Mesenteric fat pad (tissue), 1 donor: ENCODE results near the gene RAD51. TPM values are rescaled to one million over a fixed set of nuclear protein-coding genes. Genes with fewer than 3 reads are reported as not detected.
A peak's percentile ranks its signal among the peaks of the same experiment; 100 is the strongest.

Source experiments
- DNase-seq: peaks from one replicate; pipeline ENCODE4 v3.0.0-alpha.2; 2020; ENCODE audit warnings: low spot score
- total RNA-seq: library from RNA; stranded (reverse); fragmentation: NEBNext Ultra II Directional; extraction: Animal tissue kit (Norgen Biotek cat#: 25700); gene quantifications from one replicate; pipeline ENCODE4 v1.2.1, GENCODE V29; 2021
- donor health status: DM: yes; HTN: yes; CAD: no.

The RAD51 gene
- total RNA-seq, 1 donor from 2014 or later = 0.32 TPM

GRCh38 chr15:40722354-40722753, 27.4 kb downstream of the RAD51 start:
- no peak for DNase-seq

DNA sequence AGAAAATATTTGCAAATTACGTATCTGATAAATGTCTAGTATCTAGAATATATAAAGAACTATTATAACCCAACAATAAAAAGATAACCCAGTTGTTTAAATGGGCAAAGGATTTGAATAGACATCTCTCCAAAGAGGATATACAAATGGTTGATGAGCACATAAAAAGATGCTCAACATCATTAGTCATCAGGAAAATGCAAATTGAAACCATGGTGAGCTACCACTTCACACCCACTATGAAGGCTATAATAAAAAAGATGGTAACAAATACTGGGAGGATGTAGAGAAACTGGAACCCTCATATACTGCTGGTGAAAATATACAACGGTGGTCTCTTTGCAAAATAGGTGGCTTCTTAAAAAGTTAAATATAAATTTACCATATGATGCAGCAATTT, 28.0 kb downstream of the RAD51 start:
- DNase-seq = no peak

DNA sequence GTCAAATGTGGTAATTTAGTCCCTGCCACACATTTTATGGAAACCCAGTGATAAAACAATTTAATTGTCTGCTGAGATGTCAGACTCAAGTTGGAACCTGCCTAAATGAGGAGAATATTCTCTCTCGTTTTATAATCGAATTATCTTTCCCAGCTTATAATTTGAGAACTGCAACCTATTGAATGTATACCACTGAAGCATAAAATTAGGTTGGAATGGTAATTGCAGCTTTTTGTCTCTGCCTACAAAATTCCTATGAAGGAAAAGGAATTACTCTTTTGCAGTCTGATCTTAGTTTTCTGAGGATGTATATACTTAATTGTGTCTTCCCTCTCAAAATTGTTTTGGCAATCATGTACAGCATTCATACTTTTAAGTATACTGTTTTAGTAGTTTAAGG, 28.9 kb downstream of the RAD51 start:
- DNase-seq = no peak

- no peak for DNase-seq
Observed at GRCh38 chr15:40731034-40731433, 36.1 kb downstream of the RAD51 start.

DNA sequence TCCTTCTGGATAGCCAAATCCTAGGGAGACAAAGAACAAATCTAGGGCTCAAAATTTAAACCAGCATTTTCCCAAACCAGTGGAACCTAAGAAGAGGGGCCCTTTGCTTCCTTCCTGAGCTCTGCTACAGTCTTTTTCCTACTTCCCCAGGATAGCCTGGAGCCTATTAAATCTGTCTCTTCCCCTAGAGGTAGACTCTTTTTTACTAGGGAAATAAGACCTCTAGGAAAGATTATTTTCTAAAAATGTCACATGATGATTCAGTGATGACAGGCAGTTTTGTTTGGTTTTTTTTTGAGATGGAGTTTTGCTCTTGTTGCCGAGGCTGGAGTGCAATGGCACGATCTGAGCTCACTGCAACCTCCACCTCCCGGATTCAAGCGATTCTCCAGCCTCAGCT, 41.6 kb downstream of the RAD51 start:
- DNase-seq = no peak

DNA sequence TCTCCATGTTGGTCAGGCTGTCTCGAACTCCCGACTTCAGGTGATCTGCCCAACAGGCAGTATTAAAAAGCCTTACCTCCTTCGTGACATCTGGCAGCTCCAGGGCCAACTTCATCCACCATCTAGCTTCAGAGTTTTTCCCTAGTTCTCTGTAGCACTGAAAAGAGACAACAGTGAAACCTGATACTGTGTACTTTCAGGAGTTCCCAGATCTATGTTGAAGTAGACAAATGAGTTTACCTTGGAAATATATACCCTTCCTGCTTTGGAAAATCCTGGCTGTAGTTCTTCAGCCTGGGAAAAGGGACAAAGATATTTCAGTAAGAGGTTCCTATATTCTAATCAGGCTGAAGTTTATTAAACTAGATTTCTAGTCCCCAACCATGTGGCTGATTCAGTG, 42.1 kb downstream of the RAD51 start:
- no peak for DNase-seq

DNA sequence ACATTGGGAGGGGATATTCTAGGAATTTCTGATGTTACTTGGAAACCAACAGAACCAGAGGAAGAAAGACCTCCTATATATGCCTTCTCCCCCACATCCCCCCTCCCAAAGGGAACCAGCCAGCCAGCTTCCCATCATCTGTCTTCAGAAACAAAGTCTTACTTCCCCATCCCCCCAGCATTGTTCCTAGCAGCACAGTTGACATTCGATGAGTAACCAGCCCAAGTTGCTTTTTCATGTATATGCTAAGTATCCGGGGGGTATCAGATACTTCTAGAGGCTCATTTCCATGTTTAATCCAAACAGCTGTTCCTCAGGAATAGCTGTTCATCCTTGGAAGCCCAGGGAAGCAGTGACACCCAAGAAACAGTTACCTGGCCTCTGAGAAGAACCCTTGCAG, 44.1 kb downstream of the RAD51 start:
- DNase-seq = no peak

GRCh38 chr15:40739854-40740253, 44.9 kb downstream of the RAD51 start:
- DNase-seq = no peak

GRCh38 chr15:40743485-40743901, 48.5 kb downstream of the RAD51 start:
- DNase-seq = no peak

DNA sequence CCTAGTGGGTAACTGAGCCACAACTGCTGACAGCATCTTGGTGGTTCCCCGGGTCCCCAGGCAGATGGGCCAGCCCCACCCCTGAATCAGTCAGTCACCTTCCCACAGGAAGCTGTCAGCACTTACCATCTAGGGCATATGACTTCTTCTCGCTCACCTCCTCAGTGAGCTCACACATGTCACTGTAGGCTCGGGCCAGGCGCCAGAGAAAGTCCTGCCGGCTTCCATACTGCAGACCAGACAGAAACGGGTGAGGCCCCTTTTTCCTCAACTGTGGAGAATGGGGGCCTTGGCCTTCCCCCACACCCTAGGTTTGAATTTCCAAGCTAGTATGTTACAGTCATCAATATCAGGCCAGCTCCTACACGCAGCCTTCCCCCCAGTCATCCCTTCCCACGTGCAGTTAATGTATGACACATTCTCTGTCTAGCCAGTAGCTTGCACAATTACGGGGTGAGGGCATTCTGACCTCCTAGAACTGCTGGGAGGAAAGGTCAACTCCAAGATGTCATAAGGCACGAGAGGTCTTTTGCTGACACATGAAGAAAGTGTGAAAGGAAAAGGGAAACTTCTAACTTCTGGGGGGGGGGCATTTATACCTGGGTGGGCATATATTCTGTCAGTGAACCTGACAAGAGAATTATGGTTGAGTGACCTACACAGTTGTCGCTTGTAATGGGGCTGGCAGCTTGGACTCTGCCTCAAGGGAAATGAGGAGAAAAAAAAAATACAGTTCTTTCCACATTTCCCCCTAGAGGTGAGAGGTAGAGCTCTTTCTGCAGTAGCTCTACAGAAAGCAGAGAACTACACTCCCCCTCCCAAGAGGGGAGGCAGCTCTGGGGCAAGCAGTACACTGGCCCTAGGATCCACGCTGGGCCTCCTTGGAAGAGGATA, 49.2 kb downstream of the RAD51 start:
- DNase-seq = no peak

- no peak for DNase-seq
Observed at GRCh38 chr15:40744815-40745152, 49.8 kb downstream of the RAD51 start.

GRCh38 chr15:40746916-40747418, 52.0 kb downstream of the RAD51 start:
- DNase-seq = no peak

- DNase-seq = peak; percentile 51
Observed at GRCh38 chr15:40747685-40748631, 53.0 kb downstream of the RAD51 start.

DNA sequence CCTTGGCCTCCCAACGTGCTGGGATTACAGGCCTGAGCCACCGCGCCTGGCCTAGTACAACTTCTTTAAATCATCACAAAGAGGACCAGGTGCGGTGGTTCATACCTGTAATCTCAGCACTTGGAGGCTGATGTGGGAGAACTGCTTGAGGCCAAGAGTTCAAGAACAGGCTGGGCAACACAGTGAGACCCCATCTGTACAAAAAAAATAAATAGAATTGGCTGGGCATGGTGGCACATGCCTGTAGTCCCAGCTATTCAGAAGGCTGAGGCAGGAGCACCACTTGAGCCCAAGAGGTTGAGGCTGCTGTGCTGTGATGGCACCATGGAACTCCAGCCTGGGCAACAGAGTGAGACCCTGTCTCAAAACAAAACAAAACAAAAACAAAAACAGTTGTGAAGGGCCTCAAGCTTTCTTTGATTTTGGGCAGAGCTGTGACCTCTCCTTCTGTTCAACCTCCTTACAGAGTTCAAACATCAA, 54.2 kb downstream of the RAD51 start:
- no peak for DNase-seq

- no peak for DNase-seq
Observed at GRCh38 chr15:40750885-40751284, 55.9 kb downstream of the RAD51 start.

DNA sequence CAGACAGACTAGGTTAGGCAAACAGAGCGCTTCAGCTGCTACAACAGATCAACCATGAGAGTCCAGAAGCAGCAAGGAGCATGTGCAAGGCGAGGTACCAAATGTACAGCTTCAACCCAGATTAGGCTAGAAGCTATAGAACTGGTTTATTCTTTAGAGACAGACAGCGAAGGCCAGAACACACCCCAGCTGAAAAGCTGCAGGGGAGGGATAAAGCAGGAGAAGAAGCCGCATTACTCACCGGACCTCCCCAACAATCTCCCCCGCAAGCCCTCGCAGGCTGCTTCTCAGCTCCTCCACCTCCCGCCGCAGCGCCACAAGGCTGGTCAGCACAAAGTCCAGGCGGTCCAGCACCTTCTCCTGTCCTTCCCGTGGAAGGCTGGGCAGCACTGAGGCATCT, 56.8 kb downstream of the RAD51 start:
- no peak for DNase-seq

DNA sequence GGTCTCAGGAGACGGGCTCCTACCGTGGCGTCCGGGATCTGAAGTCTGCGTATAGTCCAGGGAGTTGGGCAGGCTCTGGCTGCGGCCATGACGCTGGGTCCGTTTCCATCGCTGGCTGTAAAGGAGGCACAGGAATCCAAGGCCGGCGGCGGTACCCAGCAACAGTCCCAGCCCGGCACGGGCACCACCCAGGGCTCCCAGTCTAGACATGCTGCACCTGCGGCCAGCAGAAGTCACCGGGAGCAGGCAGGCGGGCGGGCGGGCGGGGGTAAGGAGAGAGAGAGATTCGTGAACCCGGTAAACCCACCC, 59.6 kb downstream of the RAD51 start:
- DNase-seq = no peak

DNA sequence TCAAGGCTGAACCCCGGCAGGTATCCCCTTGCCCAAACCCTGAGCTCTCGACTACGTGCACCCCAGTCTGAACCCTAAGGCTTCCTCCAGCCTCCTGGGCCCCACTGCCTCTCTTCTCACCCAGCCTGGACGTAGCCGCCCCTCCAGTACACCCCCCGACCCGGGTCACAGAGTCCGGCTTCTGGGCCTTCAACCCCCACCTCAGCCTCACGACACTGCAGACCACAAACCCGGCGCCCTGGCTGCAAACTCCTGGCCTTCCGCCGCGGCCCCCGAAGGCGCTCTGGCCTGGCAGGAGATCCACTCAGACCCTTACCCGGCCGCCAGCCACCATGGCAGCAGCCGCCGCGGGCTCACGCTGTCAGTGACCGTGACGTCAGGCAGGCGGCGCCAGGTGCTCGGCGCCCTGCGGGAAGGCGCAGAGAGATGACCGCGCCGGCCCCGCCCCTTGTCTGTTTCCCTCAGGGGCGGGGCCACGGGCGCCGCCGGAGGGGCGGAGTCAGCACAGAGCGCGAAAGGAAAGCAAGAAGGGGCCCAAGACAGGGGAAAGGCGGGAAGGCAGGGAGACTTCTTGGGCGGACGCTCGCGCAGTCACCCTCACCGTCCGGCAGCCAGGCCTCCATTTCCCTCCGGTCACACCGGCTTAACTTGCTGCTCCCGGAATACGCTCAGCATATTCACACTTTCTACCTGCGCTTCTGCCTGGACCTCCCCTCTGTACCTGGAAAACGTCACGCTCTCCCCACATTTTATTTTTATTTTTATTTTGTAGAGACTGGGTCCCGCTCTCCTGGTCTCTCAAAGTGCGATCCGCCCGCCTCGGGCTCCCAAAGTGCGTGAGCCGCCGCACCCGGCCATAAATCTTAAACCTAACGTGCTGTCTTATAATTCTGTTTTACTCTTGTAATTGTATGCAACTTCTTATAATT, 60.2 kb downstream of the RAD51 start, which contains the start of gene RMDN3:
RMDN3 (minus strand) TSS at position 372 of the 929 bp plus-strand sequence. CDS start 471 bp downstream, outside the sequence.
- DNase-seq = peak; percentile 98

GRCh38 chr15:40755812-40756208, 60.8 kb downstream of the RAD51 start:
- no peak for DNase-seq

DNA sequence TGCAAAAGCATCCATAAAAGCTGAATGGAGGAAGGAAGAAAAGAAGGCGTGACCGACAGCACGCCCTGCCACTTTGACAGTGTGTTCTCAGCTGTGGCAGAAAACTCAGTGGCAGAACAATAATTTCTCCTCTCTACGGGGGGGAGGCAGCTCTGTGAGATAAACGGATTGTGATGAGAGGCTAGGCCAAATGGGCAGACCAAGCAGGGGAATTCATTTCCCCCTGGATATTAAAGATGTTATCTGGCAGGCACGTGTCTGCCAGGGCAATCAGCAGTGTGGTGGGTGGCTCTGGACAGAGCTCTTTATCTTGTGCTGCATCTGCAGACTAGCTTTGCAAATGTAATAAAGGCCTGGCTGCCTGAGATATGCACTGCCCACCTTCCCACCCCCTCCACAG, 62.0 kb downstream of the RAD51 start:
- no peak for DNase-seq

DNA sequence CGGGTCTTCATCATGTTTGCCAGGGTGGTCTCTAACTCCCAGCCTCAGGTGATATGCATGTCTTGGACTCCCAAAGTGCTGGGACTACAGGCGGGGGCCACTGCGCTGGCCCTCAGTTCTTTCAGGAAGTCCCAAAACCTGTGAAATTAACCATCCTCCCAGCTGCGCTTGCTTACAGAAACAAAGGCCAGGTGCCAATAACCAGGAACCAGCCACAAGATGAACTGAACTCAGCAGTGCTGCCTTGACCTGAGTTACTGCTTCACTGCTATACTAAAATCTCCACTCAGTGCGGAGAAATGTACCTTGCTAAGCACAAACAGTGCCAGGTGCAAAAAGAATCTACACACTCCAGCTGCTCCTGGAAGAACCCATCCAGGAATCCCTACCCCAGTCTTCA, 65.0 kb downstream of the RAD51 start:
- DNase-seq = no peak
